ENCODE results near the gene TXNL4B.
A peak's percentile ranks its signal among the peaks of the same experiment; 100 is the strongest.
"Not testable (repeated sequence)": the region's sequence is repeated elsewhere in the genome, so short reads cannot be mapped to it uniquely, and the experiment has no call there.

TXNL4B gene

DNA sequence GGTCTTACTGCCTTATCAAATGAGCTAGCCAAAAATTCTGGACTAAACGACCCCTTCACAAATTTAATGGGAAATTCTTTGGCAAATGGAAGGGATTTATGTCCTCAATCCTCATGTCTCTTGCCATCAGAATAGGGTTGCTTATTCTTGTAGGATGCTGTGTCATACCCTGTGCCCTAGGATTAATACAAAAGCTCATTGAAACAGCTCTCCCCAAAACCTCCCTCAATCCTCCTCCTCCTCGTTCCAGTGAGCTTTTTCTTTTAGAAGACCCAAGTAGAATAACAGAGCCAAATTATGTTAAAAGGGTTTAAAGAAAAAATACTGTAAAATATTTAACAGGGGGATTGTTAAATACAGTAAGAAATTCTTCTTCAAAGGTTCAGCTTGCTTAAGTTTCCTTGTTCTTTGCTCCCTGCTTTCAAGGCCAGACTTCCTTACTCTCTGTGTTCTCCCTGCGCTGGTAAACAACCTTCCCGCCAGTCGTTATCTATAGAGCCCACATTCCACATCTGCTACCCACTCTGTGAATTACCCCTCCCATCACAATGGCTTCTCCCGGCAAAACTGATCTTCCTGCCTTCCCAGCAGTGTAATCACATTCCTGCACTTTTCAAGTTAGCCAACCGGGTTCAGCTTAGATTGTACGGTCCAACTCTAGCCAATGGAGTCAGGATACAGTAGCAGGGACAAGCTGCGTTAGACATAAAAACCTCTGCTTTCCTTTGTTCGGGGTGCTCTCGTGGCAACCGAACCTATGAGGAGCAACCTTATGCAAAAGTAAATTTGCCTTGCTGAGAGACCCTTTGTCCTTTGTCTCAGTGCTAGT, 20.7 kb downstream of the TXNL4B start:
- DNase-seq, result no peak

- no peak for DNase-seq
Measured at GRCh38 chr16:72068930-72069329, 24.5 kb downstream of the TXNL4B start.

DNA sequence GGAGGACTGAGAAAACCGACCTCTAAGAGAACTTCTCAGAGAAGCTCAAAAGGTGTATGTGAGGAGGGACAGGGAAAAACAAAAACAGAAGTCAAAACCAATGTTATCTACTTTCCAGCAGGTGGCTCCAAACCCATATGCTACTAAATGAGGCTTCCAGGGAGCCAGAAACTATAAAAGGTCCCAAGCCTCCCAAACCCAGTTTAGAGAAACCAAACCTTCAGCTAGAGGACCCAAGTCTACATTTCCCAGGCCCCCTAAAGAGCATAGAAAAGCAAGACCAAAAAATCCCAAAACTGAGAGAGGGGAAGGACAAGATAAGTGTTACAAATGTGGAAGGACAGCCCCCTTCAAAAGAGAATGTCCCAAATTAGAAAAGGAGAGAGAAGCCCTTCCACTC, 26.7 kb downstream of the TXNL4B start:
- DNase-seq, result peak in 1 of 2 experiments; percentile 5

DNA sequence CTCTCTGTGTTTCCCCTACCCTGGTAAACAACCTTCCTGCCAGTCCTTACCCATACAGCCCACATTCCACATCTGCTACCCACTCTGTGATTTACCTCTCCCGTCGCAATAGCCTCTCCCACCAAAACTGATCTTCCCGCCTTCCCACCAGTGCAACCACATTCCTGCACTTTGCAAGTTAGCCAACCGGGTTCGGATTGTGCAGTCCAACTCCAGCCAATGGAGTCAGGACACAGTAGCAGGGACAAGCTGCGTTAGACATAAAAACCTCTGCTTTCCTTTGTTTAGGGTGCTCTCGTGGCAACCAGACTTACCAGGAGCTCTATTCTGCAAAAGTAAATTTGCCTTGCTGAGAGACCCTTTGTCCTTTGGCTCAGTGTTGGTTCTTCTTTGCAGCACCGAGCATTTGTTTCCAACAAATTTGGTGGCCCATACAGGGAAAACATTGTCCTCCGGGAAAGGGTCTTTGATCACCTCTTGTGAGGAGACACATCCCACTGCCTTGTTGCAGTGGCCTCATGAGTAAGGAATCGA, 29.0 kb downstream of the TXNL4B start:
- DNase-seq, result no peak

GRCh38 chr16:72061564-72061963, 31.9 kb downstream of the TXNL4B start:
- DNase-seq, result no peak

- DNase-seq, result no peak
Measured at GRCh38 chr16:72060405-72060804, 33.0 kb downstream of the TXNL4B start.

GRCh38 chr16:72059060-72059459, 34.4 kb downstream of the TXNL4B start:
- not testable (repeated sequence) for DNase-seq

- not testable (repeated sequence) for DNase-seq
Measured at GRCh38 chr16:72057313-72057712, 36.1 kb downstream of the TXNL4B start.

GRCh38 chr16:72055911-72056310, 37.5 kb downstream of the TXNL4B start:
- DNase-seq, result no peak

DNA sequence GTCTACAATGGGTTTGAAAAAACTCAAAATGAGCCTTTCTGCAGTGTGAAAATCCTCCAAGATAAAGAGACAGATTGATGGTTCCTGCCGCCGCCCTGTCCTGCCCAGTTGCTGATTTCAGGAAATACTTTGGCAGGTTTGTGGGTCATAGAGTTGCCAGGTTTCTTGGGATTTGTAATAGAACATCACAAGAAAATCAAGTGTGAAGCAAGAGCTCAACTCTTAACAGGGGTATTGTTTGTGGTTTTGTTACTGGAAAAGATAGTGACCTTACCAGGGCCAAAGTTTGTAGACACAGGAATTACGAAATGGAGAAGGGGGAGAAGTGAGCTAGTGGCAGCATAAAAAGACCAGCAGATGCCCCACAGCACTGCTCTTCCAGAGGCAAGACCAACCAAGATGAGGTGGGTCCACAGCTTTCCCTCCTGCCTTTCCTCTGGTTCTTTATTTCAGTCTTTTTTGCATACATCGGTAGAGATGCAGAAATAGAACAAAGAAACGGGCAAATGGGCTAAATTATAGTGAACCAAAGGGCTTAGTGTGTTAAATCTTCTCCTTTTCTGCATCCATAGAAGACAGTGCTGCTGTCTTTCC, 39.1 kb downstream of the TXNL4B start, which contains the start of gene HP:
TSS of gene HP (plus strand) at position 252 of the 594 bp plus-strand sequence. CDS start at position 400, 148 bp downstream.
- DNase-seq, result not testable (repeated sequence)

DNA sequence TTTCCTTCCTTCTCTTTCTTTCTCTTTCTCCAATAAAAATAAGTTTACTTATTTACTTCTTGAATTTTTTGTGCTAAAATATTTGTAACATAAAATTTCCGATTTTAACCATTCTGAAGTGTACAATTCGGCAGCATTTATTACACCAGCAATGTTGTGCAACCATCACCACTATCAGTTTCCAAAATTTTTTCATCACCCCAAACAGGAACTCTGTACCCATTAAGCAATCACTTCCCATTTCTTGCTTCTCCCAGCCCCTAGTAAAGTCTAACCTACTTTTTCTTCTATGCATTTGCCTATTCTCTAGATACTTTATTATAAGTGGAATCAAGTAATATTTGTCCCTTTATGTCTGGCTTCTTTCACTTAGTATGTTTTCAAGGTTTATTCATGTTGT, 41.6 kb downstream of the TXNL4B start:
- no peak for DNase-seq

DNA sequence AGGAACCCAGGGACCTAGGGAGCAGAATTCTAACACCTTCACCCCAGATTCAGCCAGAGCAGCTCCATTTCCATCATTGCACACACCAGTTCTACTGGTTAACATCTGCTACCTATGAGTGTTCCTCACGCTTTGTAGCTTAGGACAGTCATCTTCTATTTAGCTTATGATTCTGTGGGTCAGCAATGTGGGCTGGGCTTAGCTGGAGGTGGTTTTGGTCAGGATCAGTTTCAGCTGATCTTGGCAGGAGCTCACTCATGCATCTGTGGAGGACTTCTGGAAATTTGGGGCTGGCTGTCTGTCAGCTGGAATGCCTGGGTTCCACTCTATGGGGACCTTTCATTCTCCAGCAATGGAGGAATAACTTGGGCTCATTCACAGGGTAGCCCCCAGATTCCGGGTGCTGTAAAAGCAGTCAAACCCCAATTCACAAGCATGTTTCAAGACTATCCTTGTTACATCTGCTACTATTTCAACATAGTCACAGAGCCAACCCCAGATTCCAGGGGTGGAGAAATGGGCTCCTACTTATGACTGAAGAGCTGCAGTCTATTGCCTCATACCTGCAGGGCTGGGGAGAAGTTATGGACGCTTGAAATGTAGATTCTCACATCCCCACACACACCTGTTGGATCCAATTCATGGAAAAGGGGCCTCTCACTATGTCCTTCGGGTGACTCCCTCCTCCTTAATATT, 42.5 kb downstream of the TXNL4B start:
- DNase-seq, result no peak

- no peak for DNase-seq
Measured at GRCh38 chr16:72049110-72049509, 44.3 kb downstream of the TXNL4B start.

GRCh38 chr16:72044825-72045359, 48.5 kb downstream of the TXNL4B start:
- no peak for DNase-seq

GRCh38 chr16:72044296-72044695, 49.1 kb downstream of the TXNL4B start:
- DNase-seq, result no peak

- DNase-seq, result no peak
Measured at GRCh38 chr16:72043539-72043938, 49.9 kb downstream of the TXNL4B start.

DNA sequence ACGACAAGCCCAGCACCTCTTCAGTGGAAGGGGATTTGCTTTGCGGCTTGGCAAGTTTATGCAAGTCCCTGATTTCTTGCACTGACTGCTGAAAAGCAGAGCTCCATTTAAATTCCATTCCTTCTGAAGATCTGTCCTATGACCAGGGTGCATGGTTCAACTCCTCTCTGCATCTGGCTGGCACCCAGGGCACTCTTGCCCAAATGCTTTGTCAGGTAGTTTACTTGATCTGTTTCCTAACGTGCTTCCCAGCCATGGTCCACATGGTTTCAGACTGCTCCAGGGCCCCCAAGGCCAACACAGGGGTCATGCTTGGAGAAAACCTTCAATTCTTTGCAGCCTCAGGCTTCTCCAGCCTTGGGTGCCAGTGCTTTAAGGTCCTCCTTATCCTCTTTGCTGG, 50.4 kb downstream of the TXNL4B start:
- DNase-seq, result no peak

DNA sequence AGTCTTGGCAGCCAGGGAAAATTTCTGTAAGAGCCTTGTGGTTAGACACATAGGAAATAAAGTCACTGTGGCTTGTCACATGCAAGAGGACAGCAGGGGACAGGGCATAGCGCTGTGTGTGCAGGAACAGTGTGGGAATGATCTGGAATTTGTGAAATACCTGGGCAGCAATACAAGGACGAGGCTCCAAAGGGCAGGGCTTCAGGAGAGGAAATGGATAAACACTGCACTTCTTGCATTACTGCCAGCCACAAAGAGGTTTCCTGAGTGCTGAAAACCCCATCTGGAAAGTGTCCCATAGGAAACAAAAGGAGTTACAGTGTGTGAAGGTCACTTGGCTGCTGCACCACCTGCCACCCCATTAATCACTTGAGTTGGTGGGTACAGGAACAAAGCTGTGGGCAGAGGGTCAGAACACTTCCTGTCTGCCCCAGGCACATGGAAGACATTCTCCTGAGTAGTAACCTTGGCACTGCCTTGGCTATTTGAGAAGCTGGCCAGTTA, 51.2 kb downstream of the TXNL4B start:
- DNase-seq, result no peak

DNA sequence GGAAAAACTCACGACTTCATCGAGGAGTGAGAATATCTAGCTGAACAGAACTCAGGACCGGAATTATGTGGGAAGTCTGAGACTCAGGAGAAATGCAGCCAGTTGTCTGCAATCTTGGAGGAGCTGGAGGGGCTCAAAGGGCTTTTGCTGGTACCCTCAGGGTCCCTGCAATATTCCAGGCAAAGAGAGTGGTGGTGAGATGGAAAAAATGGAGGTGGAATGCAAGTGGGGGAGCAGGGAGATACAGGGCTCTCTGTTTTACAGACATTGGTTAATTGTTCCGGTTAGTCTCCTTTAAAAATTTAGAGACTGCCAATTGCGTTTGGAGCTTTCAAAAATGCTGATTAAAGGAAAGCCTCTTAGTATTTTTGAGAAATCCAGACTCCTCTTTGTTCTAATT, 57.3 kb downstream of the TXNL4B start:
- DNase-seq, result no peak

Measured in NCI-H446 (cell line).